ENCODE data around the gene RNF212.

The RNF212 gene

DNA sequence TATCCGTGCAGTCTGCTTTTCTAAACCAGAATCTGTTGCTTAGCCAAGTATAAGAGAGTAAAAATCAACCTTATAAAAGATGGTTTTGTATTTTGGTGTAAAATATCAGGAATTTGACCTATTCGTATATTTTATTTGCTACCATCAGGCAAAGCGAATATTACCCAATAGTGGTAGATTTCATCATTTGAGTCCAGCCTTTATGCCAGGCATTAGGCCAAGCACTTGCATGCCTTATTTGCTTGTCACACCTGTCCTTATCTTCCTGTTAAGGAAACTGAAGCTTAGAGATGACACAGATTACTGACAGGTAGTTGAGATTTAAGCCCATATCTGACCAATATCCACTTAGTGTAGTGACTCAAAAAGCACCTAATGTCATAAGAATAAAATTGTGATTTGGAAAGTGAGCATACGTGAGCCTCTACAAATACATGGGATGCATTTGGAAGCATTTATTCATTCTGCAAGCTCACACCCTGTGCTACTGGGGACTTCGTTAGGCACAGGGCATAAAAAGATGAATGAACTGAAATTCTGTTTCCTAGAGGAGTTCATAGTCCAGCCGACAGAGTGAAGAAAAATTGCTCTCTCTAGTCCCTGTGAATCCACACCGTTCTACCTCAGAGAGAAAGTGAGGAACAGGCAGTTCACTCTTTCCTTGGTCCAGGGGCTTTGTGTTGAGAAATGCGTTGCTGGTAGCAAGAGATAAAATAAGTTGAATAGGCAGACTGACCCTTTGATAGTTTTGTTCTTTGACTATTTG is 2.3 kb upstream of the RNF212 start:
- no peak for DNase-seq

DNA sequence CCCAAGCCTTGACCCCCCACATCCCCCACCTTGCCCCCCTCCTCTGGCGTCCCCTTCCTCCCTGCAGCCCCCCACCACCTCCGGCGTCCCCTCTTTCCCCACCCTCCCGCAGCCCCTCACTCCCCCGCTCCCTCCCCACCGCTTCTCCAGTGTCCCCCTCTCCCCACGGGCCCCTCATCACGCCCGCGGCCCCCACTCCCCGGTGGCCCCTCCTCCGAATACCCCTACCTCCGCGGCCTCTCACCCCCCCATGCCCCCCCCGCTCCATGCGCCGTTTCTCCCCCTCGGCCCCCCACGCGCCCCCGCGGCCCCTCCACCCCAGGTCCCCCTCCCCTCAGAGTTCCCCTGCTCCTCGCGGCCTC is 562 bp downstream of the RNF212 start:
- no peak for DNase-seq

DNA sequence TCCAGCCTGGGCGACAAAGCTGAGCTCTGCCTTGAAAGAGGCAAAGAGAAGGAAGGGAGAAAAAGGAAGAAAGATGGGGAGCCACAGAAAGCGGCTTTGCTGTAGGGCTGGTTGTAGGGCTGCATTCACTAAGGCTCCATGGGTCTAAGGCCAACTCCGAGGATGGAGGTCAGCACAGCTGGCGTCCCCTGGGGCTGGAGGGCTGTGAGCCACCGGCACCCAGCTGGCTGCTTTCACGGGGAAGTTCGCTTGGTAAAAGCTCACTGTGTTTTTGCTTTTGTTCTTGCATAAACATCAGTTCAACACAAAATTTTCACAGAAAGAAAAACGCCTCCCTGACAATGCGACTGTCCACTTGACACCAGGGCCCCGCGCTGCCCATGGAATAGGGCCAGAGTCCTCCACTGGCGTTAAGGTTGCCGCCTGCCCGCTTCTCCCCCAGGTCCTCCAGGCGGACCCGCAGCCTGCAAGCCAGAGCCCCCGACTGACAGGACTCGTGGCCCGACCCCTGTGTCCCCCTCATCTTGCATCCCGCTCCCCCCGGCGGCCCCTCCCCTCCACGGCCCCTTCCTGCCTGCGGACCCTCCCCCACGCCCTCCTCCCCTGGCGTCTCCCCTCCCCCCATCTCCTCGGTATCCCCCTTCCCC is 1.1 kb downstream of the RNF212 start:
- DNase-seq = no peak

DNA sequence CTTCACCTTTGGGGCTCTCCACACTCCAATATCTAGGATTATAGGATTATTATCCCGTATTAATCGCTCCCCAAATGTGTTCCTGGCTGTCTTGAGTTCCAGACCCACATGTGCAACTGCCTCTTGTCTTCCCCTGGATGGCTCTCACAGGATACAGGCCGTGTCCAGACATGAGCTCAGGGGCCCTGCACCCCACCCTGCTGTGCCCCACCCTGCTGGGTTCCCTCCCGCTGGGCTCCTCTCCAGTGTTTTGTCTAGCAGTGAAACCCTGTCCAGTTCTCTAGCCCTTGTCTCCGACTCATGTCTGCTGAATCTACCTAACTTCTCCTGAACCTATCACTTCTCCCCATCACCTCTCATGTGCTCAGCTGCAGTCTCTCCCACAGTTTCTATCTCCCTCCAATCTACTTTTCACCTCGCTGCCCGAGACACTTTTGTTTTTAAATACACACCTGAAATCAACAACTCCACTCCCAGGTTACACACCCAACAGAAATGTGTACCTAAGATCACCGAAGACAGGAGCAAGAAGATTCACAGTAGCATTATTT is 2.0 kb downstream of the RNF212 start:
- DNase-seq = no peak

DNA sequence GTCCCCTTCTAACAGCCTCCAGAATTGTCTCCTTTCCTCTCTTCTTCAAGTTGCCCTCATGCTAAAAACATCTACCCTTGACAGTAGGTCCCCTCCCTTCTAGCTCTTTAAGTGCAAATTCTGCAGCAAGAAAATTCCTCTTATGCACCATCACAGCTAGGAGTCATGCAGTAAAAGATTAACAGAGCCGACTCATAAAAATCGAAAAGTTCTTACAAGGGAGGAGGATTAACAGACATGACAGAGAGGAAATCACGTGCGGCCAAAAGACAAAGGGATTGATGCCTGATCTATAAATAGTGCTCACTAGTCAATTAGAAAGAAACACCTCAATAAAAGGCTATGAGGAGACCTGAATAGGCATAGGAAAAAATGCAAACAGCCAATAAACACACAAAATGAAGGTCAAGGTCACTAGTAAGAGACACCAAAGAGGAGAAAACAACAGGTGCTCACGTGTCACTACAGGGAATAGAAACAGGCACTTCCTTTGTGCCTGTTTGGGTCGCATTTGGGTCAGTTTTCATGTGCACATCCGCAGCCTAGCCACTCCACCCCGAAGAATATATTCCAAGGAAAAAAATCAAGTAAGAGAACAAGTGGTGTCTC is 3.4 kb downstream of the RNF212 start:
- no peak for DNase-seq

DNA sequence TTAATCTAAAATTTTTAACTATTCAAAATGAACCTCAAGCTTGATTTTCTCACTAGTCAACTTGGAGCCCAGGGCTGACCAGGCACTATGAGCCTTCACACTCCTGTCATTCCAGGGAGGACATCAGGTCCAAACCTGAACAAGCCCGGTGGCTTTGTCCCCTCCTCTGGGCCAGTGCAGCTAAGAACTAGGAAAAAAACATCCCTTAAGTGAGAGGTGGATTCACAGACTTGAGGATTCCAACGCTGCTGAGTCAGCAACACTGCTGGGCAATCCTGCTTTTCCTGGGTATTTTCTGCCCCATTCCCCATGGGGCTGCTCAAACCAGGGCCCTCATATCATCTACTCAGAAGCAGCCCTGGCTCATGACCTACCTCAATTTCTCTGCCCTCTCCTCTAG is 4.0 kb downstream of the RNF212 start:
- no peak for DNase-seq

DNA sequence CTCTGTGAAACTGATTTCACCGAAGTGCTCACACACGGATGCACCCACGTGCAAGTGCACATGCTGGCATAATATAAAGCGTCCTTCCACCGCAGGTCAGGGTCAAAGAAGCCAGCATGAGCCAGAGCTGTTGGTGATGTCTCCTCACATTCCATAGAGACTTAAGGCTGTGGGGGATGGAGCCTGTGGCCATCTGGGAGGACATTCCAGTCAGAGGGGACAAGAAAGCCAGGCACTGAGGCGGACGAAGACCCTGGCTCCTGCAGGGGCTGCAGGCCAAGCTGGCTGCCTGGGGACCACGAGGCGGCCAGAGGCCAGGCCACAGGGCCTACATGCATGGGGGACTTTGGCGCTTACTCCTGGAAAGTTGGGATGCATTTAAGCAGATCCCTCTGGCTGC is 7.7 kb downstream of the RNF212 start:
- DNase-seq = no peak

DNA sequence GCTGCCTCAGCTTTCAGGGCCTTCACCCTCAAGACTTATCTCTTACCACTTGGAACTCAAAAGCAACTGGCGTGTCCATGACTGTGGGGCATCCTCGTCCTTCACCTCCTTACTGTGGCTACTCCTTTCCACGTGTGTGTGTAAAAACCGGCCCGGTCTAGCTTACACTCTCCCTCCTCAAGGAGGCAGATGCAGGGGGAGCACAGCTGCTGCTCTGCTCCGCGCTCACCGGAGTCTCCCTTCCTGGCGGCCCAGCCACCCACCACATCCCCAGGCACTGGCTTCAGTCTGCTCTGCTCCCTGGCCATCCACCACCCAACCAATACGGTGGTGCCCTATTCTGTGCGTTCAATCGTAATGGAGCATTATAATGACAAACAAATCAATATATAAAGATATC is 8.3 kb downstream of the RNF212 start:
- DNase-seq = no peak

DNA sequence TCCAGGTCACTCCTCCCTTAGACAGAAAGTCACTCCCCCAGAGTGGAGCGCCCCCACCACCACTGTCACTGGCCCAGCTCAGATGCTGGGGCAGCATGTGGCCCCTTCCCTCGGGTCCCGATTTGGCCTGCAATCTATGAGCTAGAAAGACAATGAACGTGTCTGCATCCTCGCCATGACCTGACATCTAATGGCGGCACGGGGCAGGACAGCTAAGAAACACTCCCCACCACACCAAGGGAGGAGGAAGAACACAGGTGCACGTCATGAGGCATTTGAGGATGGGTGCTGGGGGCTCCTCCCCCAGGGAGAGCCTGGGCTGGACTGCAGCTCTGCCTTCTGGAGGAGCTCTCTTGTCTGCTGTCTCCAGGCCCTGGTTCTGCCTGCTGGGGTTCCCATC is 8.7 kb downstream of the RNF212 start:
- no peak for DNase-seq

DNA sequence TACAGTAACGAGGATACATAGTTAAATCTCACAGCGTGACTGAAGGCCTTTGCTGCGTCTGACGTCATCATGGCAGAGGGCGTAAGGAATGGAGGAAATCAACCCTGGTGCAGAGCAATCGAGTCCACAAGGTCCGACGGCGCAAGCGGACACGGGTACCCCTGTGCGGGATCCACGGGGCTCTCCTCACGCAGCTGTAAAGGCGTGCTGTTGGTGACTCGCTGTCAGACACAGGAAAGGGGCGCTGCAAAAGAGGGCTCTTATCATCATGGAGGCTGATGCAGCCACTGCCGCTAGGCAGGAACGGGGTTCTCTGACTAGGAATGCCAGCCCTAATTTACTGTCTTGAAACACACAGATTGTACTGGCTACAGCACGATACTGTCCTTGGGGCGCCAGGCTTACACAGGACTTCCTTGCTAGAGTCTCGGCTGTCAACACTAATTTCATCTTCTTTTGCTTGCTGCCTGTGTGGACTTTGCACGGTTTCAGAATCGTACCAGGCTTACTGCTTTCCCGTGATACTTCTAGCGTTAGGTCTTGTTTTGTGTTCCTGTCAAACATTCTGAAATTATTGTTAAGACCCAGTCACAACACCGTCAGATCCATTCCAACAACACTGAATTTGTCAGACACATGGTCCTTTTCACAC is 13.6 kb downstream of the RNF212 start:
- DNase-seq = no peak

DNA sequence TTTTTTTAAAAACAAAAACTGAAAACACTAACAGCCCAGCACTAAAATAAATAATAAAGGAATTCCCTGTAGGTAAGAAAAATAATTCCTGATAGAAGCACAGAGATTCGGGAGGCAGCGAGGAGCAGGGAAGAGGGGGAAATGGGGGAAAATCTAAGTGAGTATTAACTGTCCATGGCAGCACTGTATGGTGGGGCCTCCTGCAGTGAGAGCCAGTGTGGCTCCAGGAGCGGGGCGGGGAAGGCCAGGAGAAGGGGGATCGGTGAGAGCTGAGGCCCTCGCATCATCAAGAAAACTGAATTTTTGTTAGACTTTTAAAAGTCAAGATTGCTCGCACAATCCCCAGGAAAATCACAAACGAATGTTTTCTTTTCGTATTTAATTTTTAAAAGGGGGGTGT is 14.1 kb downstream of the RNF212 start:
- DNase-seq = no peak

DNA sequence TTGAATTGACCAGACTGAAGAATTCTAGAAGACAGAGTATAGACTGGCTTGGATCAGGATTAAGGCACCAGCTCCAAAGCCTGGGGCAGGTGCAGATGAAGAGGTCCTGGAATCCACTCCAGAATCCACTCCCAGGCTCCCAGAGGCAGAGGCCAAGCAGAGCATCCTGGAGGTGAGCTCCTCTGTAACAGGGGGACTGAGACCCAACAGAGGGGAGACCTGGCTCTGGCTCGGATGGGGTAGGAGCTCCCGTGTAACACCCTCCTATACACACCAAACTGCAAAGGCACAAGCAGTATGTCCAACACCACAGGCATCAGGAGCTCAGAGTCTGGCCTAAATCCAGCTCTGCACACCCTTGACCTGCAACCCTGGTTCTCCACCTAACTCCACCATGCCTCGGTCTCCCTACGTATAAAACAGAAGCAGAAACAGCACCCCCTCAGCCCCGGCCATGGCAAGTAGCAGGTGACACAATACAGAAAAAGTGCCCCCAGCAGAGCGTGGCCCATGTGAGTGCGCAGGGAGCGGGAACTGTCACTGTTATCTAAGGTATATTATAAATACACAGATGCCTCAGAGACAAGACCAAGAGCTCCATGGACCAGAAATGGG is 14.9 kb downstream of the RNF212 start:
- no peak for DNase-seq

DNA sequence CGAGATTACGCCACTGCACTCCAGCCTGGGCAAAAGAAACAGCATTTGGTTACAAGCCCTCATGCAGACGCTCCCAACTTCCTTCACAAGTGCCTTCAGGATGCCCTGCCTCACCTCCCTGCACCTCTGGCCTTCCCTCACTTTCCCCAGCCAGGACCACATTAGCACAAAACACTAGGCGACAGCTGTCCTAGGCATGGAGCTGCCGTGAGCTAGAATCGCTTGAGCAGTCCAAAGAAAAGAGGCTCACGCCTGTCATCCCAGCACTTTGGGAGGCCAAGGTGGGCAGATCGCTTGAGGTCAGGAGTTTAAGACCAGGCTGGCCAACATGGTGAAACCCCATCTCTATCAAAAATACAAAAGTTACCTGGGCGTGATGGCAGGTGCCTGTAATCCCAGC is 15.8 kb downstream of the RNF212 start:
- no peak for DNase-seq

DNA sequence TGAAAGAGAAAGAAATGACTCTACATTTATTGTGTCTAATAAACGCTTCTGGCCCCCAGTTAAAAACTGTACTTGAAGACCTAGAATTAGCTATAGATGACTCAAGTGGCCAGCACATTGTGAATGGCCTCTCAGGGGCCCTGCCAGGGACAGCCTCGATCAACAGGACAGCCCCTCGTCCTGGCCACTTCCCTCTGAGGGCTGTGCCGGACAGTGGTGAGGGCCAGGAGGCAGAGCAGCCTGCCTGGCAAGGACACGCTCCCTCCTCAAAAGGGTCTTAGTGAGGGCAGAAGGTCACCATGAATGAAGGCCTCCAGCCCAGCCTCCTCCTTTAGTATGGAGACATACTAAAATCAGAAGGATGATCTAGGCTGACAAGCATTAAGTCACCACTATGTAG is 16.5 kb downstream of the RNF212 start:
- no peak for DNase-seq

DNA sequence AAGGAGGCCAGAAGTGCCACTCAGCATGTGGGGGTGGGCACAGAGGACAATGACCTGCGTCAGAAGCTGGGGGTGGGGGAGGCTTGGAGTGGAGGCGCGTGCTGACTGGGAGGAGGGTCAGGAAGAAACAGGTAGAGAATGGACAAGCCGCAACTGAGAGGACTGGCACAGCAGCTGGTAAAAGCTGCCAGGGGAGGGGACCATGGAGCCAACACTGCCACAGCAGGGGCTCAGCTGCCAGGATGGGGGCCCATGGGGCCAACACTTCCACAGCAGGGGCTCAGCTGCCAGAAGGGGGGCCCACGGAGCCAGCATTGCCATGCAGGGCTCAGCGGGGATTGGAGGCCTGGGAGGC is 19.1 kb downstream of the RNF212 start:
- DNase-seq = no peak

DNA sequence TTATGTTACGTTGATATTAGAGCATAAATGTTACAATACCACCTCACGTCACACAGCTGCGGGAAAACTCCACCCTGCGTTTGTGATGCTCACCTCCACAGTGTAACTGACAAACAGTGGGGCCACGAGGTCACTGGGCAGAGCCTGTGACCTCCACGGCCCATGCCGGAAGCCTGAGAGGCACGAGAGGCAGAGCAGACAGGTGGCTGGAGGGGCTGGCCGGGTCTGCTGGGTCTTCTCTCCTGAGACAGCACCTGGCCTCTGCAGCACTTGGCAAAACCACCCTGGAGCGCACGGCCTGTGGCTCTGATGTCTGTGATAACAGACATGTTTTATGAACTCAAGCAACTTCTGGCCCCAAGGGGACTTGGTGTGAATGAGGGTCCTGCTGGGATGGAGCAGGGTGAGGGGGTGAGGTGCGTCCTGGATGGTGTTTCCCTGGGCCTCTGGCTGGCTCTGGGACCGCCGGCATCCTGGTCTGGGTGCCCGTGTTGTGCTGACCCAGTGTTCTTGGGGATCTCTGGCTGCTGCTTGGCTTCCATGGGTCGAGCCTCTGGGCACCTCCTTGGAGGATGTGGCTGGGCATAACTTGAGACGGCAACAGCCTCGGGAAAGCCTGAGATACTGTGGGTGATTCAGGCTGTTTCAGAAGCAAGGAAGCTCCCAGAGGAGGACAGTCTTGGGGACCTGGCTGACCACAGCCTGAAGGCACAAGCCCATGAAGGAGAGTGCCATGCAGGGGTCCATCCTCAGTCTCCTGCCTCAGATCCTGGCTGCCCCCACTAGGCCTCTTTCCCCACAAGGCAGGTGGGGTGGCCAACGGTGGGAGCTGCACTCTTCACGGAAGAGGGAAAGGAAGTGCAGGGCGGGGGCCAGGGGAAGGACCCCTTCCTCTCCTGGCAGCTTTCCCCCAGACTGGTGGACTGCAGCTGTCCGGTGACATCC is 19.7 kb downstream of the RNF212 start:
- no peak for DNase-seq

DNA sequence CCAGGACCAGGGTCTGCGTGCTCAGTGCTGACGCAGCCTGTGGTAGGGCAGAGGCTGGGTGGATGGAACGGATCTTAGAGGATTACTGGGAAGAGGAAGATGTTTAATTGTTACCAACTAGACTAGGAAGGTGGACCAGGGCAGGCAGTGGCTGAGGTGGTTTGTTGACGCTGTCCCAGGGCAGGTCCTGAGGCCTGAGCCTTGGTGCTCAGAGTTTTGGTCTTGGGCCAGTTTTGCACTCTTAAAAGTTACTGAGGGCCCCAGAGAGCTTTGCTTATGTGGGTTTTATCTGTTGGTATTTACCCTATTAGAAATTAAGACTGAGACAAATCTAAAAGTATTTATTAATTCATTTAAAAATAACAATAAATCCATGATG is 20.4 kb downstream of the RNF212 start:
- no peak for DNase-seq

DNA sequence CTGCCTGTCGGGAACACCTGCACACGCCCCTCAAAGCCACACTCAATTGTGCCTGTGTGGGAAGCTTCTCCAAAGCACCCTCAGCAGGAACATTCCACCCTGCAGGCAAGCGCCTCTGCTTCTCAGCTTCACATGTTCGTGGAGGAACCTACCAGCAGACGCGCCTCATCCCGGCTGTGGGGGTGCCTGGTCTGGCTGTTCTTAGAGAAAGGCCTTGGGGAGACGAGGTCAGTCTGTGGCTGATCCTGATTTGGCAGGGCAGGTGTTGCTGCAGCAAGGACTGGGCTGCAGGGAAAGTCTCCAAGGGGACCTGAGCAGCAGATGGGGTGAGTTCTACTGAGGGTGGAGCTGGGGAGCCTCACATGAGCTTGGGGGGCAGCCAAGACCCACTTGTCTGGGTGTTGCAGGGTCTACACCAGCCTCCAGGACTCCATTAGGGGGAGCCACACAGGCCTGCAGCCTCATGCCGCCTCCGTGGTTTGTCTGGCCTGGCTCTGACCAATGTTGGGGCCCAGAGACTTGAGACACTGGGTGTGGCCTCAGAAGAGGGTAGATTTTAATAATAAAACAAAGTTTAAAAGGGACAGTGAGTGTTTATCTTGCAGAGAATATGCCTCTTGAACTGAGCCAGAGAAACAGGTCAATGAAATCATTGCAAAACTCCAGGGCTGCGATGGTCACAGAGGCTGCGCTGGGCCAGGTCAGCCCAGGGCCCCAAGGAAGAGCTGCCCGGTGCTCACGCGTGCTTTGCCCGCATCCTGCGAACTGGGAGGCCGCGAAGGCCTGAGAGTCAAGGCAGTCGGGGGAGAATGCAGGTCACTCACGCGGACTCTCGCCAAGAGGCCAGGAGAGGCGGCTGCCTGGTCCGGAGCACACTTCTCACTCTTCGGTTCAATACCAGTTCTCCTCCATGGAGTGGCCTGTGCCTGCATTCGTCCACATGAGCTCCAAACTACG is 21.1 kb downstream of the RNF212 start:
- no peak for DNase-seq

DNA sequence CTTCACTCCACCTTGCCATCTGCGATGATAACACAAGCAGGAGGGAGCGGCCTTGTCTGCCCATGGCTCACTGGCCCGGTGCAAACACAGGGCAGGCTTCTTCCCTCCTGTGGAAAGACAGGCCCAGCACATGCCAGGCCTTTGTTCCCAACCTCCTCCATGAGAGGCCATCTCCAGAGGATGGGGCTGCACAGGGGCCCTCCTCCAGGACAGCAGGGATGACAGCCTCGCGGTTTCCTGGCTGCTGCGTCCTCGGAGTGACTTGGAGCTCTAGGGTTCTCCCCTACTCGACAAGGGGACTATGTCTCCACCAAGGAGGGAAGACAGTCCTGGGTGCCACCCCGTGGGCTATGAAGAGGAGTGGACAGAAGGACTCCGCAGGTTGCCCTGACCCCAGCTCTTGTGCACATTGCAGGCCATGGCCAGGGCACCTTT is 21.8 kb downstream of the RNF212 start:
- DNase-seq = no peak
